AG04450 (cell line): ENCODE data around the gene CFTR. TPM values are rescaled to one million over a fixed set of nuclear protein-coding genes. Genes with fewer than 3 reads are reported as not detected.
"Not testable (repeated sequence)": the region's sequence is repeated elsewhere in the genome, so short reads cannot be mapped to it uniquely, and the experiment has no call there.

ENCODE experiments used
- CTCF ChIA-PET: fragments of 300-600, 350-600 bp; formaldehyde crosslinking; extraction: SDS; loops from one replicate; lab custom pipeline; 2022; ENCODE audit warnings: antibody characterized with exemption, inconsistent platforms; lab: Charles Lee
- POLR2A ChIA-PET: fragments of 350-600 bp; formaldehyde crosslinking; extraction: SDS; loops from one replicate; lab custom pipeline; 2021; ENCODE audit warnings: antibody characterized with exemption, inconsistent platforms; lab: Yijun Ruan, JAX
- DNase-seq: peaks from one replicate; pipeline ENCODE4 v3.0.0-alpha.2; 2011; ENCODE audit warnings: low read depth, low spot score
- H3K27ac ChIP-seq: one replicate; pipeline ENCODE4 v1.5.1; 2012; ENCODE audit warnings: low read depth, low read length, control low read depth
- H3K27me3 ChIP-seq: one replicate; pipeline ENCODE4 v1.6.0; 2012; ENCODE audit warnings: low read length; ENCODE audit not compliant: control insufficient read depth, insufficient read depth
- H3K4me3 ChIP-seq: 2 replicates; pipeline ENCODE4 v1.5.1; 2011; ENCODE audit warnings: mild to moderate bottlenecking, low read depth, low read length, control low read depth
- H3K9me3 ChIP-seq: 2 replicates; pipeline ENCODE4 v1.5.1; 2012; ENCODE audit warnings: low read length; ENCODE audit not compliant: control insufficient read depth, insufficient read depth
- CTCF ChIP-seq: IDR thresholded peaks from 2 replicates; pipeline ENCODE4 v1.5.1; 2011; ENCODE audit warnings: low read depth, low read length, control low read depth, inconsistent platforms
- polyA plus RNA-seq: library from polyadenylated mRNA; depleted of rRNA; stranded (reverse); fragments of >200 nt; gene quantifications from 2 replicates; pipeline ENCODE4 v1.2.3, GENCODE V29; 2011

The CFTR gene
- polyA plus RNA-seq, 1 experiment = 0.37 TPM

DNA sequence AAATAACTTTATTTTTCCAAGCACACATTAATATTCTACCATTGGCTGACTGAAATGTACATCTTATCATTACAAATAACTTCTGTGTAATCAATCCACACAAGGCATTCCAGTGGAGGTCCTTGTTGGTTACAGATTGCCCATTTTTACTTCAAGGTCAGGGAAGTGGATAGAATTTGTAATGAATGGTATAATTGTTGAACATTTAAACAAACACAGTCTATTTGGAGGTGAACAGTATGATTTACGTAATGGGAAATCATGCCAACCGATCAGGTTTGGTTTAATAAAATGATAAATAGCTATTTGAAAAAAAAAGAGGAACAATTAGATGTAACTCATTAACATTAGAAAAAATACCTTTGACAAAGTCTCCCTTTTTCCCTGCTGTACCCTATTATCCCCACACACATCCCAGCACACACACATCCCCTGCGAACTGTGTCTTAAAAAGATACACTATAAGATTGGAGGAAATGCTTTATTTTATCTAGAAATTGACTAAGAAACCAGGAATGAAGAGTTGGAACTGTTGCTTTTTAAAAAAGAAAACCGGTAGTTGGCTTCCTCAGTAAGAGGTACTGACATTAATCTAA lies 33.5 kb upstream of the CFTR start:
- CTCF ChIA-PET = interaction anchor here (0.6 to 1.5 kb wide), 2 partner anchors 13 to 18 kb away, joined by 3 to 6 read pairs; no protein-coding TSS in a partner anchor

DNA sequence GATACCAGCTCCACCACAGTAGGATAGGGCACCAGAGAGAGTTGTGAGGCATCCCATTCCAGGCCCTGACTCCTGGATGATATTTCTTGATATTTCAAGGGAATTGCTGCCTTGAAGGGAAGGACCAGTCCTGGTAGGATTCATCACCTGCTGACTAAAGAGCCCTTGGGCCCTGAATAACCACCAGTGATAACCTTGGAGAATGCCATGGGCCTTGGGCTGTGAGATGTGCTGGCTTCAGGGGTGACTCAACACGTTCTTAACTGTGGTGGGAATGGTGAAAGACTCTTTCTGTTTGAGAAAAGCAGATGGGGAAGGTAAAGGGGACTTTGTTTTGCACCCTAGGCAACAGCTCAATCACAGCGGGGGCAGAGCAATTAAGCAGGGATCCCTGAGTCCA lies 31.2 kb upstream of the CFTR start:
- no peak for DNase-seq
- ChIA-PET POLR2A (no interaction called here), CTCF (no interaction called here)
- no peak overlapping the region for H3K27ac ChIP-seq
- peaks cover 5% of the 10 kb centered on the region for H3K27me3 ChIP-seq
- no peaks in the 10 kb centered on the region for H3K9me3 ChIP-seq
- no peak overlapping the region for H3K4me3 ChIP-seq
- TF ChIP-seq CTCF = no peak

More for the DNA sequence above, 33.5 kb upstream of the CFTR start:
- no peak for TF ChIP-seq CTCF
- H3K27me3 ChIP-seq = peaks cover 5% of the 10 kb centered on the region
- DNase-seq = no peak
- no peaks in the 10 kb centered on the region for H3K9me3 ChIP-seq
- no peak overlapping the region for H3K27ac ChIP-seq
- H3K4me3 ChIP-seq = no peak overlapping the region
- POLR2A ChIA-PET = no interaction called here

GRCh38 chr7:117458977-117459583 lies 20.7 kb upstream of the CFTR start:
- H3K4me3 ChIP-seq = no peak overlapping the region
- no peaks in the 10 kb centered on the region for H3K27me3 ChIP-seq
- ChIA-PET POLR2A (no interaction called here), CTCF (interaction anchor here (0.6 to 3.9 kb wide), 60 partner anchors 9 to 708 kb away, joined by 3 to 192 read pairs (median 5); partner anchors contain the start of gene CFTR)
- no peak overlapping the region for H3K27ac ChIP-seq
- TF ChIP-seq CTCF = peak; percentile 67
- DNase-seq = no peak
- no peaks in the 10 kb centered on the region for H3K9me3 ChIP-seq

DNA sequence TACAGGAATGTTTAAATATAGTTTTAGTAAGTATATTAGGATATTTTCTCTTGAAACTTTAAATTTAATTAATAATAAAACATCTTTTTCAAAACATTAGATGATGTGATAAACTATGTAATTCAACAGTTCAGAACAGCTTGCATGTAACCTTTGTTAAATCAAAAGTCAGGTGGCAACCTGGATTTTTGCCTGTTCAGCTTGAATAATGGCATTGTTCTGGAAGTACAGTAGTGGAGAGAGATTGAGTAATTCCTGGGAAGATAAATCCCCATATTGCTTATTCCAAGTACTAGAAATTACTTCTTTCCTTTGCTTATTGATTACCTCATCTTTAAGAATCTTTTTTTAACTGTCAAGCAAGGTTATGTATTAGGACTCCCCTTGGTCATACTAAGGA lies 20.1 kb upstream of the CFTR start:
- no peak for DNase-seq
- ChIA-PET POLR2A (no interaction called here), CTCF (interaction anchor here (0.6 to 3.9 kb wide), 56 partner anchors 8 to 708 kb away, joined by 3 to 192 read pairs (median 5); partner anchors contain the start of gene CFTR)
- no peak for TF ChIP-seq CTCF
- Histone ChIP-seq H3K9me3 (no peaks in the 10 kb centered on the region), H3K4me3 (no peak overlapping the region), H3K27ac (no peak overlapping the region), H3K27me3 (no peaks in the 10 kb centered on the region)

GRCh38 chr7:117460815-117461214 lies 19.0 kb upstream of the CFTR start:
- CTCF ChIA-PET = interaction anchor here (2.5 to 3.9 kb wide), 2 partner anchors 255 to 257 kb away, joined by 7 to 192 read pairs; no protein-coding TSS in a partner anchor
- H3K9me3 ChIP-seq, H3K4me3 ChIP-seq, H3K27me3 ChIP-seq, POLR2A ChIA-PET, H3K27ac ChIP-seq, DNase-seq: not testable (repeated sequence)
